GM12874 (cell line): ENCODE data around the gene ZSCAN20.

Experiments used
- TF ChIP-seq, protein P1 (sequence below): IDR thresholded peaks from 2 replicates; pipeline ENCODE4 v1.5.1; 2011; ENCODE audit warnings: low read depth, mild to moderate bottlenecking, control low read depth, low read length, moderate library complexity; ENCODE audit not compliant: insufficient read depth

The ZSCAN20 gene

GRCh38 chr1:33462405-33463164 is 9.9 kb upstream of the ZSCAN20 start:
- TF ChIP-seq, protein P1, sequence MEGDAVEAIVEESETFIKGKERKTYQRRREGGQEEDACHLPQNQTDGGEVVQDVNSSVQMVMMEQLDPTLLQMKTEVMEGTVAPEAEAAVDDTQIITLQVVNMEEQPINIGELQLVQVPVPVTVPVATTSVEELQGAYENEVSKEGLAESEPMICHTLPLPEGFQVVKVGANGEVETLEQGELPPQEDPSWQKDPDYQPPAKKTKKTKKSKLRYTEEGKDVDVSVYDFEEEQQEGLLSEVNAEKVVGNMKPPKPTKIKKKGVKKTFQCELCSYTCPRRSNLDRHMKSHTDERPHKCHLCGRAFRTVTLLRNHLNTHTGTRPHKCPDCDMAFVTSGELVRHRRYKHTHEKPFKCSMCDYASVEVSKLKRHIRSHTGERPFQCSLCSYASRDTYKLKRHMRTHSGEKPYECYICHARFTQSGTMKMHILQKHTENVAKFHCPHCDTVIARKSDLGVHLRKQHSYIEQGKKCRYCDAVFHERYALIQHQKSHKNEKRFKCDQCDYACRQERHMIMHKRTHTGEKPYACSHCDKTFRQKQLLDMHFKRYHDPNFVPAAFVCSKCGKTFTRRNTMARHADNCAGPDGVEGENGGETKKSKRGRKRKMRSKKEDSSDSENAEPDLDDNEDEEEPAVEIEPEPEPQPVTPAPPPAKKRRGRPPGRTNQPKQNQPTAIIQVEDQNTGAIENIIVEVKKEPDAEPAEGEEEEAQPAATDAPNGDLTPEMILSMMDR: no peak

- TF ChIP-seq, protein P1: no peak
Observed at GRCh38 chr1:33464552-33464951, 7.9 kb upstream of the ZSCAN20 start.

DNA sequence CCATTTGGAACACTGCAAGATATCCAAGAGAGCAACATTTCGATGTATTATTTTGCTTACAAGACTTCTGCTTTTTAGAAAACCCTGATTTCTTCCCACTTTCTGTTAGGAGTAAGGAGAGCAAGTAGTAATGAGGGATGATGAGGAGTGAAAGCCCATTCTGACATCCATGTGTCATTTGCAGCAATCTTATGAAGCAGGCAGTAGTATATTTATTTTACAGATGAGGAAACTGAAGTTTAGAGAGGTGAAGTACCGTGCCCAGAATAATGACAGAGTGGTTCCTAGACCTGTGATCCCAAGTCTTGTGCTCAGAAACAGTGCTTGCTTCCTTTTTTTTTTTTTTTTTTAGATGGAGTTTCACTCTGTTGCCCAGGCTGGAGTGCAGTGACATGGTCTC is 7.1 kb upstream of the ZSCAN20 start:
- TF ChIP-seq, protein P1: no peak

DNA sequence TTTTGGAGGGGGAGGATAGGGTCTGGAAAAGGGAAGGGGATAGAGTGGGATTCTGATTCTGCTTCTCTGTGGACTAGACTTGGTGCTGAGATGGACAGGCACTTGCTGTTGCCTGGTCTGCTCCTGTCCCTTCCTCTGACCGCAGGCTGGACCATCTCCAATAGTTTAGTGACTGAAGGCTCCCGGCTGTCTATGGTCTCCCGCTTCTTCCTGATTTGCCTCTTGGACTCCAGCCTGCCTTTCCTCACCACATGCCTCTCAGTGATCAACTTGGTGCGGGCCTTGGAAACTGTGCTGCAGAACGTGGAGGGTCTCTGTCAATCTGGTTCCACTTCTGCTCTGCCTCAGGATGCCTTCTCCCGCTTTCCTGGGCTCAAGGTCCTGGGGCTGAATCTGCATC is 6.3 kb upstream of the ZSCAN20 start:
- TF ChIP-seq, protein P1: no peak

DNA sequence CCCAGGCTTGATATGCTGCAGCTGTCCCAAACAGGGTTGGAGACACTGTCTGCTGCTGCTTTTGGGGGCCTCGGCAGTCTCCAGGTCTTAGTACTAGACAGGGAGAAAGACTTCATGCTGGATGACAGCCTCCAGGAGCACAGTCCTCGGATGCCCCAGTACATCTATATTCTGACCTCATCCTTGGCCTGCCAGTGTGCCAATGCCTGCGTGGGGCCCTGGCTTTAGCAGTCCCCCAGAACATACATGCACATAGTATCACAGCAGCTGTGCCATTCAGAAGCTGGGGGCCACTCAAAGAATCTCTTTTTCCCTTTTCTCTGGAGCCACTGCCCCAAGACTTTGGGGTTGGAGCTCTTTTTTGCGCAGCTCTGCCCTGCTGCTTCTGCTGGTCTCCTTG is 4.4 kb upstream of the ZSCAN20 start:
- TF ChIP-seq, protein P1: no peak

DNA sequence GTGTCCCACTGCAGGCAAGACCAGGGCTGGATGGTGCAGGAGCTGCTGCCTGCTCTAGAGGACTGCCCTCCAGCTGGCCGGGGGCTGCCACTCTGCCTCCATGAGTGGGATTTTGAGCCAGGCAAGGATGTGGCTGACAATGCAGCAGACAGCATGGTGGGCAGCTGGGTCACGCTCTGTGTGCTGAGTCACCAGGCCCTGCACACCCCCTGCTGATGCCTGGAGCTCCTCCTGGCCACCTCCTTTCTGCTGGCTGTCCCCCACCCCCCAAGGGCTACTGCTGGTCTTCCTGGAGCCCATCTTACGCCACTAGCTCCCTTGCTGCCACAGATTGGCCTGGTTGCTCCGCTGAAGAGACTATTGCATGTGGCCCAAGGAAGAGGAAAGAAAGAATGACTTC is 3.9 kb upstream of the ZSCAN20 start:
- TF ChIP-seq, protein P1: no peak

DNA sequence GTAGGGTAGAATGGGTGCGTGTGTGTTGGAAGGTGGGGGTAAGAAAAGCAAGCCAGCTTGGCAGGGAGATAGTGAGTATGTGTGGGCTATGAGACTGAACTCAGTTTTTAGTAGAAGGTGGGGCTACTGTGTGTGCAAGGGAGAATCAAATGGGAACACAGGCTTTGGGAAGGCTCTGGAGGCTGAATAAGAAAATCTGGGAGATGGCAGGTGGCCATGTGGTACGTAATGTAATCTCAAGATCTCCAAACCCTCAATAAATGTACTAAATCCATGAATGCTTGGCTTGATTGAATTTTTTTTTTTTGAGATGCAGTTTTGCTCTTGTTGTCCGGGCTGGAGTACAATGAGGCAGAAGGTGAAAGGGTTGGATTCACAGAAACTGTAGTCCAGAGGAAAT is 3.5 kb upstream of the ZSCAN20 start:
- TF ChIP-seq, protein P1: no peak
